Astrocyte of the cerebellum (primary cell): ENCODE results near the gene ADIPOR2.

Experiments used
- DNase-seq: peaks from one replicate; pipeline ENCODE4 v3.0.0-alpha.2; 2011; ENCODE audit warnings: low read depth
- H3K4me3 ChIP-seq: 2 replicates; pipeline ENCODE4 v1.5.1; 2011; ENCODE audit warnings: mild to moderate bottlenecking, low read depth, low read length, moderate library complexity
- CTCF ChIP-seq: IDR thresholded peaks from 2 replicates; pipeline ENCODE4 v1.5.1; 2012; ENCODE audit warnings: low read length, low read depth, moderate library complexity, mild to moderate bottlenecking; ENCODE audit errors: missing control alignments
- in situ Hi-C: cut with HindIII; loops from 2 replicates; pipeline ENCODE4 v1.10.0; 2017; ENCODE audit warnings: low sequenced_read_pairs

The ADIPOR2 gene

DNA sequence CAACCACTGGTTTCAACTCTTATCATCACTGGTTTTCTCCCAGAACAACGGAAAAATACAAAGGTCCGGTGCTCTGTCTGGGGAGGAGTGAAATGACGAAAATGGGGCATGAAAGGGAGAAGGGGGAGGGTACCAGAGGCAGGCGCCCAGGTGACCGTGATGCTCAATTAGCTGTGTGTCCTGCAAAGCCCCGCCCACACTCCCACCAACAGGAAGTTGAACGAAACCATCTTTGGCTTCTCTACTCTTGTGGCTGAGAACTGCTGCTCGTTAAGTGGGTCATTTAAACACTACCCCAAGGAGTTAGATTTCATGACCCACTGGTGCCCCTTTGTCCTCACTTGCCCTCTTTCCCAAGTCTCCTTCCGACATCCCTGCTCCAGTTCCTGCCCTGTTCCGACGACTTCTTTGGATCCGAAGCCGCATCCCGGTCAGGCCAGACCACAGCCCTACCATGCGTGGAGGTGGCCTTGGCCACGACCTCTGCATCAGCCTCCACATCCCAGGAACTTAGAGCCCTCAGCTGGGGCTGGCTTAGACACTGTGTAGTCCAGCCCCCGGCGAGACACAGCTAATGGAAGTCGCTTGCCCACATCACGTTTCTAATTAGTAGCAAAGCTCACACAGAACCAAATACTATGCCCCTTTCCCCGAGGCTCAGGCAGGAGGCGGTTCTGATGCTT lies 118.1 kb downstream of the ADIPOR2 start:
- no peak for TF ChIP-seq CTCF
- in situ Hi-C loops: loop anchor here (25.0 kb wide), 1 partner anchor 128 kb away; no protein-coding TSS in a partner anchor

GRCh38 chr12:1809591-1810190 lies 118.8 kb downstream of the ADIPOR2 start:
- DNase-seq: no peak
- TF ChIP-seq CTCF: no peak
- H3K4me3 ChIP-seq: no peak overlapping the region
- in situ Hi-C loops: loop anchor here (25.0 kb wide), 1 partner anchor 128 kb away; no protein-coding TSS in a partner anchor

More for the DNA sequence above, 118.1 kb downstream of the ADIPOR2 start:
- DNase-seq: no peak
- no peak overlapping the region for H3K4me3 ChIP-seq

GRCh38 chr12:1810201-1810930 lies 119.5 kb downstream of the ADIPOR2 start:
- no peak overlapping the region for H3K4me3 ChIP-seq
- TF ChIP-seq CTCF: no peak
- DNase-seq: no peak
- in situ Hi-C loops: loop anchor here (25.0 kb wide), 1 partner anchor 127 kb away; no protein-coding TSS in a partner anchor

- no peak overlapping the region for H3K4me3 ChIP-seq
- no peak for DNase-seq
- no peak for TF ChIP-seq CTCF
- in situ Hi-C loops: loop anchor here (25.0 kb wide), 1 partner anchor 126 kb away; no protein-coding TSS in a partner anchor
These were observed 120.0 kb downstream of the ADIPOR2 start for GRCh38 chr12:1810931-1811280.

DNA sequence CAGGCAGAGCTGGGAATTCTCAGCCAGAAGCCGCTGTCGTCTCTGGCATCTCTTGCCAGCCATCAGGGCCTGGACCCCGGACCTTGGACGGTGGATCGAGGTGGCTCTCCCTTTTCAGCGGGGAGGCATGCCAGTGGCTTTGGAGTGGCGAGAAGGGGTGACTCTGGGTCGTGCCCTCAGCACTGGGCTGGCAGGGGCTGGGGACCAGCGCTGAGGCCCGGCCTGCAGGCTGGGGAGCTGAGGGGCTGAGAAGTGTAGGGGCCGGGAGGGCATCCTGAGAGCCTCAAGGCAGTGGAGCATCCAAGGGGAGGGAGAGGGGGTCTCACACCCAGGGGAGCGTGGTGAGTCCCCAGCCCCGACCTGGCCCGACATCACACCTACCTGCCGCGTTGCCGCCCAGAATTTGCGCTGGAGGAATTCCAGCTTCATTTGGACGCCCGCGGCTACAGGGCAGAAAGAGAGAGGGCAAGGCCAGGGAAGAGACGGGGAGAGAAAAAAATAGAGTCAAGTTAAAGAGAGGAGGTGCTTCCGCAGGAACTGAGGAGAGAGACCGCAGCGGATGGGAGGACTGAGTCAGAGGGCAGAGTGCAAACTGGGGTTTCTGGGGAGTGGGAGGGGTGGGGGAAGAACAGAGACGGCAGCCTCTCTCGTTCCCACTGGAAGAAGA lies 120.5 kb downstream of the ADIPOR2 start:
- no peak for TF ChIP-seq CTCF
- in situ Hi-C loops: loop anchor here (25.0 kb wide), 1 partner anchor 126 kb away; no protein-coding TSS in a partner anchor
- no peak overlapping the region for H3K4me3 ChIP-seq
- DNase-seq: peak; percentile 5

DNA sequence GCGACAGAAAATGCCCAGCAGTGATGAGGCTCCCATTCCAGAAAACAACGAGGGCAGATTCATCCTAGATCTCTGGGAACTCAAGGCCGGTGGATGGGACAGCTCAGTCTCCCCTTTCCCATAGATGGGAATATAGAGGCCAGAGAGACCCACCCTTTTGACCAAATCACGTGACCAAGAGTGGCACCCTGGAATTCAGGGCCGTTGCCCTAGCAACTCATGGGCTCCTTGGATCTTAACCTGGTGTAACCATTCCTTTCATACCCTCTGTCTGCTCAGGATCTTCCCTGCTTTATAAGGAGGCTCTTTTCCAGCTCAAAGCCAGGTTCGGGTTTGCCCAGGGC lies 121.0 kb downstream of the ADIPOR2 start:
- TF ChIP-seq CTCF: no peak
- in situ Hi-C loops: loop anchor here (25.0 kb wide), 1 partner anchor 125 kb away; no protein-coding TSS in a partner anchor
- DNase-seq: no peak
- H3K4me3 ChIP-seq: no peak overlapping the region
